ENCODE results near the gene CRADD.

DNA sequence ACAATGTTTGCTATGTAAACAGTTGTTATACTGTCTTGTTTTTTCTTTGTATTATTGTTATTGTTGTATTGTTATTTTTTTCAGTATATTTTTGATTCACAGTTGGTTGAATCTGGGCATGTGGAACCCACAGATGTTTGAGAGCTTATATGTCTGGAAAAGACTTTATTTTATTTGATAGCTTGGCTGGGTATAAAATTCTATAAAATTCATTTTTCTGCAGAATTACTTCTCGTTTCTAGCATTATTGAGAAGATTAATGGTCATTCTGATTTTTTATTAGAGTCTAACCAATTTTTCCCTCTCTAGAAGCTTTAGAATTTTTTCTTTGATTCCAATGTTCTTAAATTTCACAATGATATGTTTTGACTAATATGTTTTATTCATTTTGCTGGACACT is 188.6 kb downstream of the CRADD start:
- TF ChIP-seq POLR2A (IDR thresholded peaks at IDR 0.05; ENCODE audit: low read length) = no peak
- TF ChIP-seq GATA1 (IDR thresholded peaks at IDR 0.05; ENCODE audit: low read depth, low read length) = no peak
